Cardiac fibroblast (primary cell): ENCODE results near the gene MUC5B.

Experiments
- DNase-seq, 2 donors: peaks; one replicate each; pipeline versions ENCODE4 v3.0.0 to v3.0.0-alpha.2; 2010; ENCODE audit warnings: low read depth in 2 of 2
- H3K4me3 ChIP-seq, 2 donors: replicated peaks in 1 of 2; 1 replicate in 1 of 2; 2 replicates in 1 of 2; pipeline ENCODE4 v1.5.1; 2011; ENCODE audit warnings: low read depth in 2 of 2, low read length in 2 of 2, mild to moderate bottlenecking in 2 of 2, moderate library complexity in 1 of 2
- CTCF ChIP-seq: IDR thresholded peaks from one replicate; pipeline ENCODE4 v1.5.1; 2011; ENCODE audit warnings: low read depth, mild to moderate bottlenecking, low read length, inconsistent platforms

Gene MUC5B

DNA sequence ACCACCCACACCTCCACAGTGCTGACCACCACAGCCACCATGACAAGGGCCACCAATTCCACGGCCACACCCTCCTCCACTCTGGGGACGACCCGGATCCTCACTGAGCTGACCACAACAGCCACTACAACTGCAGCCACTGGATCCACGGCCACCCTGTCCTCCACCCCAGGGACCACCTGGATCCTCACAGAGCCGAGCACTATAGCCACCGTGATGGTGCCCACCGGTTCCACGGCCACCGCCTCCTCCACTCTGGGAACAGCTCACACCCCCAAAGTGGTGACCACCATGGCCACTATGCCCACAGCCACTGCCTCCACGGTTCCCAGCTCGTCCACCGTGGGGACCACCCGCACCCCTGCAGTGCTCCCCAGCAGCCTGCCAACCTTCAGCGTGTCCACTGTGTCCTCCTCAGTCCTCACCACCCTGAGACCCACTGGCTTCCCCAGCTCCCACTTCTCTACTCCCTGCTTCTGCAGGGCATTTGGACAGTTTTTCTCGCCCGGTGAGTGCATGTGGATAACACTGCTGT is 28.4 kb downstream of the MUC5B start:
- no peak overlapping the region for H3K4me3 ChIP-seq
- DNase-seq, result no peak
- TF ChIP-seq CTCF, result no peak

GRCh38 chr11:1252371-1253102 is 29.7 kb downstream of the MUC5B start:
- TF ChIP-seq CTCF, result no peak
- H3K4me3 ChIP-seq, result no peak overlapping the region
- DNase-seq, result no peak

DNA sequence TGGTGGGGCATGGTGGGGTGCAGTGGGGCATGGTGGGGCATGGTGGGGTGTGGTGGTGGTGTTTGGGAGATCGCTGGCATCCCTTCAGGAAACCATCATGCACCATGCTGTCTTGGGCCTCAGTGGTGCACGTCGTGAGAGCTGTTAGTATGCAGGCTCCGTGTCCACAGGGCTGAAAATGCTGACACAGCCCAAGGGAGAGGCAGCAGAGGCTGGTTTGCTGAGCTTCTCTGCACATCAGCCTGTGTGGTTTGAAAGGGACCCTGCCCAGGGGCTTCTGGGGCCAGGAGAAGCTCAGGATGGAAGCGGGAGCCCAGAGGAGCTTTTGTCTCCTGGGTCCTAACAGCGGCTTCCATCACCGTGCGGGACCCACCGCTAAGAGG is 30.2 kb downstream of the MUC5B start:
- no peak overlapping the region for H3K4me3 ChIP-seq
- no peak for DNase-seq
- TF ChIP-seq CTCF, result no peak

DNA sequence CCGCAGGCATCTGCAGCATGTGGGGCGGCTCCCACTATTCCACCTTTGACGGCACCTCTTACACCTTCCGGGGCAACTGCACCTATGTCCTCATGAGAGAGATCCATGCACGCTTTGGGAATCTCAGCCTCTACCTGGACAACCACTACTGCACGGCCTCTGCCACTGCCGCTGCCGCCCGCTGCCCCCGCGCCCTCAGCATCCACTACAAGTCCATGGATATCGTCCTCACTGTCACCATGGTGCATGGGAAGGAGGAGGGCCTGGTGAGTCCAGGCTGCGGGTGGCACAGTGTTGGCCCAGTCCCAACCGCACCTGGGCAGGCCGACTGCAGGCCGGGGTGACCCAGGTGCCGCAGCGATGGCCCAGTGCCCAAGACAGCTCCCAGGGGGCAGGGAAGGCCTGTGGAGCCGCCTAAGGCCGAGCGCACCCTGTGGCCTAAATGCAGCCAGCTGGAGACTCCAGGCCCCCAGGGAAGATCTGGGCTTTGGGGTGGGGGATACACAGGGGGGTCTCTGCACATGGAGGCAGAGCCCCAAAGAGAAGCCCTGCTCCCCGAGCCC is 31.3 kb downstream of the MUC5B start:
- no peak overlapping the region for H3K4me3 ChIP-seq
- no peak for TF ChIP-seq CTCF

DNA sequence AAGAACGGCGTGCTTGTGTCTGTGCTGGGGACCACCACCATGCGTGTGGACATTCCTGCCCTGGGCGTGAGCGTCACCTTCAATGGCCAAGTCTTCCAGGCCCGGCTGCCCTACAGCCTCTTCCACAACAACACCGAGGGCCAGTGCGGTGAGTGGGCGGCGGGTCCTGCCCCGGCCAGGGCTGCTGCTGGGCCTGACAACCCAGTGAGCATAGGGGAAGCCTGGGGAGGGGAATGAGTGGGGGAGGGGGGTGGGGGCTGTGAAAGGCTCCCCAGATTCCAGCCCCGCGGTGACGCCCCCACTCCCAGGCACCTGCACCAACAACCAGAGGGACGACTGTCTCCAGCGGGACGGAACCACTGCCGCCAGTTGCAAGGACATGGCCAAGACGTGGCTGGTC is 31.9 kb downstream of the MUC5B start:
- no peak for DNase-seq
- TF ChIP-seq CTCF, result no peak
- H3K4me3 ChIP-seq, result no peak overlapping the region

More for the DNA sequence above, 31.3 kb downstream of the MUC5B start:
- no peak for DNase-seq

GRCh38 chr11:1255151-1255550 is 32.3 kb downstream of the MUC5B start:
- H3K4me3 ChIP-seq, result no peak overlapping the region
- no peak for TF ChIP-seq CTCF
- no peak for DNase-seq
